HUES48 (cell line): Measurements from ENCODE around the gene SPATA13.

Source experiments
- H3K27ac ChIP-seq: one replicate; pipeline ENCODE4 v1.7.0; 2013; ENCODE audit warnings: low read depth, low read length, inconsistent platforms
- H3K27me3 ChIP-seq: 2 replicates; pipeline ENCODE4 v1.6.1; 2013; ENCODE audit warnings: mild to moderate bottlenecking, low read length; ENCODE audit not compliant: control insufficient read depth, insufficient read depth
- H3K36me3 ChIP-seq: 2 replicates; pipeline ENCODE4 v1.6.1; 2013; ENCODE audit warnings: low read length; ENCODE audit not compliant: control insufficient read depth, insufficient read depth
- H3K4me1 ChIP-seq: 2 replicates; pipeline ENCODE4 v1.6.1; 2013; ENCODE audit warnings: mild to moderate bottlenecking, low read length; ENCODE audit not compliant: control insufficient read depth, insufficient read depth
- H3K4me3 ChIP-seq: 2 replicates; pipeline ENCODE4 v1.5.1; 2013; ENCODE audit warnings: mild to moderate bottlenecking, low read depth, low read length
- H3K9ac ChIP-seq: 2 replicates; pipeline ENCODE4 v1.6.1; 2013; ENCODE audit warnings: mild to moderate bottlenecking, low read depth, low read length, moderate library complexity
- H3K9me3 ChIP-seq: 2 replicates; pipeline ENCODE4 v1.6.1; 2013; ENCODE audit warnings: low read length; ENCODE audit not compliant: control insufficient read depth, insufficient read depth

SPATA13 gene

GRCh38 chr13:24279327-24280110, 119.0 kb downstream of the SPATA13 start:
- Histone ChIP-seq H3K4me1 (no peaks in the 10 kb centered on the region), H3K27ac (no peak overlapping the region), H3K27me3 (no peaks in the 10 kb centered on the region), H3K9ac (no peak overlapping the region), H3K4me3 (no peak overlapping the region), H3K36me3 (peaks cover 3% of the 10 kb centered on the region; the same call in 1 of the 2 replicates), H3K9me3 (no peaks in the 10 kb centered on the region)

- Histone ChIP-seq H3K36me3 (peaks cover 11% of the 10 kb centered on the region; the same call in 1 of the 2 replicates), H3K9ac (no peak overlapping the region), H3K27ac (no peak overlapping the region), H3K9me3 (no peaks in the 10 kb centered on the region), H3K4me3 (no peak overlapping the region), H3K4me1 (no peaks in the 10 kb centered on the region), H3K27me3 (no peaks in the 10 kb centered on the region)
These were observed 120.2 kb downstream of the SPATA13 start for GRCh38 chr13:24280720-24281119.

- Histone ChIP-seq H3K36me3 (peaks cover 17% of the 10 kb centered on the region), H3K4me3 (no peak overlapping the region), H3K9me3 (no peaks in the 10 kb centered on the region), H3K4me1 (no peaks in the 10 kb centered on the region), H3K27me3 (no peaks in the 10 kb centered on the region), H3K27ac (no peak overlapping the region), H3K9ac (no peak overlapping the region)
These were observed 120.9 kb downstream of the SPATA13 start for GRCh38 chr13:24281188-24282008.

GRCh38 chr13:24282256-24282655, 121.7 kb downstream of the SPATA13 start:
- Histone ChIP-seq H3K27me3 (no peaks in the 10 kb centered on the region), H3K36me3 (peaks cover 25% of the 10 kb centered on the region), H3K27ac (no peak overlapping the region)

GRCh38 chr13:24284889-24285565, 124.5 kb downstream of the SPATA13 start:
- H3K27ac ChIP-seq, result no peak overlapping the region
- no peaks in the 10 kb centered on the region for H3K4me1 ChIP-seq
- H3K4me3 ChIP-seq, result no peak overlapping the region
- H3K27me3 ChIP-seq, result no peaks in the 10 kb centered on the region
- no peaks in the 10 kb centered on the region for H3K9me3 ChIP-seq
- peaks cover 52% of the 10 kb centered on the region for H3K36me3 ChIP-seq
- H3K9ac ChIP-seq, result no peak overlapping the region

More at GRCh38 chr13:24282256-24282655, 121.7 kb downstream of the SPATA13 start:
- Histone ChIP-seq H3K9me3 (no peaks in the 10 kb centered on the region), H3K4me1 (no peaks in the 10 kb centered on the region), H3K9ac (no peak overlapping the region), H3K4me3 (no peak overlapping the region)

- Histone ChIP-seq H3K4me3 (no peak overlapping the region), H3K27me3 (no peaks in the 10 kb centered on the region), H3K4me1 (no peaks in the 10 kb centered on the region), H3K9me3 (no peaks in the 10 kb centered on the region), H3K27ac (no peak overlapping the region), H3K36me3 (peaks cover 66% of the 10 kb centered on the region), H3K9ac (no peak overlapping the region)
These were observed 126.1 kb downstream of the SPATA13 start for GRCh38 chr13:24286624-24287023.

GRCh38 chr13:24287748-24288287, 127.3 kb downstream of the SPATA13 start:
- Histone ChIP-seq H3K27me3 (no peaks in the 10 kb centered on the region), H3K4me3 (no peak overlapping the region), H3K9ac (no peak overlapping the region), H3K9me3 (no peaks in the 10 kb centered on the region), H3K36me3 (peaks cover 73% of the 10 kb centered on the region), H3K4me1 (no peaks in the 10 kb centered on the region), H3K27ac (no peak overlapping the region)

- Histone ChIP-seq H3K4me1 (no peaks in the 10 kb centered on the region), H3K4me3 (no peak overlapping the region), H3K36me3 (peaks cover 73% of the 10 kb centered on the region), H3K9me3 (no peaks in the 10 kb centered on the region), H3K27ac (no peak overlapping the region), H3K9ac (no peak overlapping the region), H3K27me3 (no peaks in the 10 kb centered on the region)
These were observed 128.3 kb downstream of the SPATA13 start for GRCh38 chr13:24288870-24289269.

- H3K9me3 ChIP-seq, result no peaks in the 10 kb centered on the region
- H3K27ac ChIP-seq, result no peak overlapping the region
- H3K36me3 ChIP-seq, result peaks cover 80% of the 10 kb centered on the region
- no peak overlapping the region for H3K4me3 ChIP-seq
- H3K4me1 ChIP-seq, result no peaks in the 10 kb centered on the region
- H3K27me3 ChIP-seq, result no peaks in the 10 kb centered on the region
- no peak overlapping the region for H3K9ac ChIP-seq
These were observed 129.9 kb downstream of the SPATA13 start for GRCh38 chr13:24290280-24290932.

GRCh38 chr13:24292481-24292880, 132.0 kb downstream of the SPATA13 start:
- peaks cover 75% of the 10 kb centered on the region for H3K36me3 ChIP-seq
- H3K9me3 ChIP-seq, result no peaks in the 10 kb centered on the region
- no peak overlapping the region for H3K4me3 ChIP-seq
- no peaks in the 10 kb centered on the region for H3K4me1 ChIP-seq
- no peaks in the 10 kb centered on the region for H3K27me3 ChIP-seq
- H3K27ac ChIP-seq, result no peak overlapping the region
- H3K9ac ChIP-seq, result no peak overlapping the region
